H9 (cell line): ENCODE data around the gene CBLN2. TPM values are rescaled to one million over a fixed set of nuclear protein-coding genes. Genes with fewer than 3 reads are reported as not detected.

Experiments used
- DNase-seq: peaks from one replicate; pipeline ENCODE4 v3.0.0-alpha.2; 2017
- H2AFZ ChIP-seq: one replicate; pipeline ENCODE4 v1.6.1; 2013; ENCODE audit warnings: mild to moderate bottlenecking, low read length, control low read depth, moderate library complexity
- H2AK5ac ChIP-seq: 2 replicates; pipeline ENCODE4 v1.6.1; 2013; ENCODE audit warnings: low read length, control low read depth, mixed read lengths; ENCODE audit not compliant: insufficient read length
- H2BK120ac ChIP-seq: one replicate; pipeline ENCODE4 v1.6.1; 2013; ENCODE audit warnings: low read depth, mild to moderate bottlenecking, low read length, control low read depth, inconsistent platforms; ENCODE audit not compliant: poor library complexity, severe bottlenecking
- H2BK12ac ChIP-seq: 2 replicates; pipeline ENCODE4 v1.6.1; 2013; ENCODE audit warnings: low read length, control low read depth, mixed read lengths, low read depth; ENCODE audit not compliant: insufficient read length
- H2BK15ac ChIP-seq: 2 replicates; pipeline ENCODE4 v1.6.1; 2013; ENCODE audit warnings: low read depth, low read length, control low read depth
- H2BK20ac ChIP-seq: one replicate; pipeline ENCODE4 v1.6.1; 2013; ENCODE audit warnings: low read depth, mild to moderate bottlenecking, low read length, control low read depth, inconsistent platforms; ENCODE audit not compliant: poor library complexity, severe bottlenecking
- H2BK5ac ChIP-seq: 2 replicates; pipeline ENCODE4 v1.6.1; 2013; ENCODE audit warnings: low read length, control low read depth, mixed read lengths; ENCODE audit not compliant: insufficient read length
- H3K14ac ChIP-seq: 2 replicates; pipeline ENCODE4 v1.6.1; 2013; ENCODE audit warnings: low read length, control low read depth; ENCODE audit not compliant: insufficient read depth
- H3K18ac ChIP-seq: 2 replicates; pipeline ENCODE4 v1.6.1; 2013; ENCODE audit warnings: low read depth, mild to moderate bottlenecking, mixed read lengths, low read length, control low read depth; ENCODE audit not compliant: insufficient read length
- H3K23ac ChIP-seq: 2 replicates; pipeline ENCODE4 v1.6.1; 2013; ENCODE audit warnings: low read length, control low read depth, mixed read lengths, low read depth; ENCODE audit not compliant: insufficient read length
- H3K23me2 ChIP-seq: 2 replicates; pipeline ENCODE4 v1.6.1; 2013; ENCODE audit warnings: low read depth, mild to moderate bottlenecking, mixed read lengths, low read length, control low read depth; ENCODE audit not compliant: insufficient read length, poor library complexity, severe bottlenecking
- H3K27ac ChIP-seq: 2 replicates; pipeline ENCODE4 v1.5.1; 2013; ENCODE audit warnings: low read length, control low read depth, mixed read lengths, low read depth; ENCODE audit not compliant: insufficient read length
- H3K27me3 ChIP-seq: 2 replicates; pipeline ENCODE4 v1.6.1; 2013; ENCODE audit warnings: low read length, control low read depth, inconsistent platforms; ENCODE audit not compliant: insufficient read depth
- H3K4ac ChIP-seq: 2 replicates; pipeline ENCODE4 v1.6.1; 2013; ENCODE audit warnings: low read depth, mild to moderate bottlenecking, control low read depth, inconsistent platforms, low read length, moderate library complexity
- H3K4me1 ChIP-seq: 2 replicates; pipeline ENCODE4 v1.6.1; 2013; ENCODE audit warnings: low read length, control low read depth, inconsistent platforms; ENCODE audit not compliant: insufficient read depth
- H3K4me2 ChIP-seq: 2 replicates; pipeline ENCODE4 v1.6.1; 2013; ENCODE audit warnings: low read length, control low read depth, mixed read lengths; ENCODE audit not compliant: insufficient read length, insufficient read depth
- H3K56ac ChIP-seq: 2 replicates; pipeline ENCODE4 v1.6.1; 2013; ENCODE audit warnings: low read depth, mild to moderate bottlenecking, mixed read lengths, low read length, control low read depth; ENCODE audit not compliant: insufficient read length
- H3K79me1 ChIP-seq: 2 replicates; pipeline ENCODE4 v1.6.1; 2013; ENCODE audit warnings: low read depth, mild to moderate bottlenecking, moderate library complexity, low read length, control low read depth, inconsistent platforms; ENCODE audit not compliant: insufficient read depth, poor library complexity, severe bottlenecking
- H3K79me2 ChIP-seq: 2 replicates; pipeline ENCODE4 v1.6.1; 2013; ENCODE audit warnings: low read length, control low read depth, inconsistent platforms; ENCODE audit not compliant: insufficient read depth
- H3K9ac ChIP-seq: 2 replicates; pipeline ENCODE4 v1.6.1; 2013; ENCODE audit warnings: low read length, control low read depth, mixed read lengths; ENCODE audit not compliant: insufficient read length; ENCODE audit errors: extremely low read depth
- H3K9me3 ChIP-seq: one replicate; pipeline ENCODE4 v1.6.1; 2013; ENCODE audit warnings: low read depth, low read length, inconsistent platforms; ENCODE audit not compliant: control insufficient read depth
- H3T11ph ChIP-seq: one replicate; pipeline ENCODE4 v1.6.1; 2013; ENCODE audit warnings: mild to moderate bottlenecking, low read length, control low read depth, inconsistent platforms
- H4K20me1 ChIP-seq: one replicate; pipeline ENCODE4 v1.6.1; 2013; ENCODE audit not compliant: control insufficient read depth, insufficient read length, insufficient read depth
- H4K5ac ChIP-seq: 2 replicates; pipeline ENCODE4 v1.6.1; 2013; ENCODE audit warnings: low read depth, mild to moderate bottlenecking, mixed read lengths, low read length, control low read depth; ENCODE audit not compliant: insufficient read length
- H4K8ac ChIP-seq: replicated peaks from 2 replicates; pipeline ENCODE4 v1.6.1; 2013; ENCODE audit warnings: low read length, control low read depth, mixed read lengths, low read depth; ENCODE audit not compliant: insufficient read length
- H4K91ac ChIP-seq: 2 replicates; pipeline ENCODE4 v1.6.1; 2013; ENCODE audit warnings: low read depth, mild to moderate bottlenecking, moderate library complexity, mixed read lengths, low read length, control low read depth; ENCODE audit not compliant: insufficient read length
- H3K27ac Mint-ChIP-seq, 3 experiments: 2 replicates in 2 of 3; 3 replicates in 1 of 3; pipeline ENCODE4 v1.8.0; 2020 to 2021; ENCODE audit warnings: mixed read lengths in 3 of 3, mild to moderate bottlenecking in 1 of 3, moderate library complexity in 1 of 3
- H3K27me3 Mint-ChIP-seq: 2 replicates; pipeline ENCODE4 v1.8.0; 2021; ENCODE audit warnings: low read depth, mild to moderate bottlenecking, moderate library complexity, mixed read lengths
- H3K36me3 Mint-ChIP-seq, 3 experiments: 2 replicates in 2 of 3; 3 replicates in 1 of 3; pipeline ENCODE4 v1.8.0; 2020 to 2021; ENCODE audit warnings: low read depth in 3 of 3, mixed read lengths in 3 of 3; ENCODE audit not compliant: insufficient read depth in 1 of 3
- H3K4me1 Mint-ChIP-seq, 2 experiments: 2 replicates each; pipeline ENCODE4 v1.8.0; 2020; ENCODE audit warnings: mixed read lengths in 2 of 2
- H3K4me3 Mint-ChIP-seq, 2 experiments: 2 replicates in 1 of 2; 3 replicates in 1 of 2; pipeline ENCODE4 v1.8.0; 2020 to 2021; ENCODE audit warnings: mild to moderate bottlenecking in 2 of 2, mixed read lengths in 2 of 2, moderate library complexity in 1 of 2
- H3K9me3 Mint-ChIP-seq, 2 experiments: 2 replicates in 1 of 2; 3 replicates in 1 of 2; pipeline ENCODE4 v1.8.0; 2020; ENCODE audit warnings: mild to moderate bottlenecking in 2 of 2, mixed read lengths in 2 of 2, moderate library complexity in 1 of 2
- CTCF ChIP-seq: fragments of 200-600 bp; sonication (generic); conservative IDR thresholded peaks from 3 replicates; pipeline ENCODE4 v1.8.0; 2021; ENCODE audit warnings: antibody characterized with exemption, mild to moderate bottlenecking
- WGBS: extraction: QIAGEN DNeasy Blood & Tissue Kit; methylation state at CpG from one replicate; pipeline ENCODE4 v1.1.7; 2013; ENCODE audit warnings: missing lambda C conversion rate, low lambda C conversion rate, mixed read lengths; ENCODE audit not compliant: insufficient read length; ENCODE audit errors: extremely low coverage; 5-methylcytosine and 5-hydroxymethylcytosine counted together
- total RNA-seq: library from RNA; stranded (reverse); gene quantifications from 2 replicates; pipeline ENCODE4 v1.2.1, GENCODE V29; 2021

Gene CBLN2
- total RNA-seq, 1 experiment from 2014 or later: not detected

GRCh38 chr18:72541871-72542332 is 2.2 kb downstream of the CBLN2 start:
- no peak overlapping the region for H2BK5ac ChIP-seq
- no peak overlapping the region for H3K14ac ChIP-seq
- no peaks in the 10 kb centered on the region for H3K79me1 ChIP-seq
- H3K4me1 ChIP-seq: no peaks in the 10 kb centered on the region
- no peak overlapping the region for H2BK15ac ChIP-seq
- no peak overlapping the region for H3K9ac ChIP-seq
- H3K18ac ChIP-seq: no peak overlapping the region
- H3K79me2 ChIP-seq: no peaks in the 10 kb centered on the region
- H2BK20ac ChIP-seq: no peak overlapping the region
- peak; percentile 70 for TF ChIP-seq CTCF
- no peak overlapping the region for H3K56ac ChIP-seq
- H4K8ac ChIP-seq: no peak overlapping the region
- no peak overlapping the region for H2BK120ac ChIP-seq
- peaks cover 39% of the 10 kb centered on the region for H3K27me3 ChIP-seq
- H4K20me1 ChIP-seq: no peaks in the 10 kb centered on the region
- no peak overlapping the region for H4K5ac ChIP-seq
- no peak overlapping the region for H3T11ph ChIP-seq
- no peaks in the 10 kb centered on the region for H3K9me3 ChIP-seq
- Mint-ChIP-seq H3K4me1 (peaks cover 19 to 22% of the 10 kb centered on the region in 2 experiments), H3K27ac (no peak overlapping the region), H3K27me3 (peaks cover 96% of the 10 kb centered on the region), H3K36me3 (no peaks in the 10 kb centered on the region; a peak in 1 of 7 replicates), H3K4me3 (peak overlapping the region; percentile 52 to 80), H3K9me3 (peaks cover 0 to 3% of the 10 kb centered on the region in 2 experiments; a peak in 2 of 5 replicates)
- H4K91ac ChIP-seq: no peak overlapping the region
- H2BK12ac ChIP-seq: no peak overlapping the region
- no peak overlapping the region for H3K27ac ChIP-seq
- H2AK5ac ChIP-seq: no peak overlapping the region
- peak; percentile 85 for DNase-seq
- H2AFZ ChIP-seq: no peak overlapping the region
- no peak overlapping the region for H3K4ac ChIP-seq
- WGBS: no CpG with 5 or more reads among the region's 59 CpGs
- peaks cover 8% of the 10 kb centered on the region for H3K23me2 ChIP-seq
- H3K23ac ChIP-seq: no peak overlapping the region
- peak overlapping the region; percentile 59 for H3K4me2 ChIP-seq
